CD4-positive, alpha-beta T cell (primary cell): Measurements from ENCODE around the gene ACADS. TPM values are rescaled to one million over a fixed set of nuclear protein-coding genes. Genes with fewer than 3 reads are reported as not detected.

Experiments used
- ATAC-seq: fragments of 200-7000 bp; cut with Tn5 transposase; one replicate; pipeline ENCODE4 v1.10.0; 2022; ENCODE audit warnings: mild to moderate bottlenecking; ENCODE audit not compliant: poor library complexity
- CTCF ChIA-PET: fragments of 350-600 bp; sonication (Branson Sonifier 250); formaldehyde crosslinking; loops from one replicate; lab custom pipeline; 2021; ENCODE audit warnings: antibody characterized with exemption, inconsistent platforms; lab: Charles Lee
- POLR2A ChIA-PET: fragments of 350-600 bp; sonication (Branson Sonifier 250); formaldehyde crosslinking; loops from one replicate; lab custom pipeline; 2021; ENCODE audit warnings: antibody characterized with exemption, inconsistent platforms; lab: Charles Lee
- DNase-seq, 14 experiments: peaks; one replicate each; pipeline ENCODE4 v3.0.0-alpha.2; 2013 to 2020; ENCODE audit warnings: mixed read lengths in 2 of 14
- H3K27ac ChIP-seq, 2 donors: one replicate each; pipeline versions ENCODE4 v1.5.1 to v1.7.0; 2013; ENCODE audit warnings: low read length in 2 of 2, low read depth in 1 of 2, mild to moderate bottlenecking in 1 of 2
- H3K27me3 ChIP-seq, 2 experiments: 1 replicate in 1 of 2; 2 replicates in 1 of 2; pipeline versions ENCODE4 v1.6.1 to v1.7.0; 2013; ENCODE audit warnings: low read length in 2 of 2, control low read depth in 1 of 2, mild to moderate bottlenecking in 1 of 2, moderate library complexity in 1 of 2; ENCODE audit not compliant: insufficient read depth in 2 of 2, control insufficient read depth in 1 of 2
- H3K36me3 ChIP-seq: one replicate; pipeline ENCODE4 v1.6.1; 2013; ENCODE audit warnings: low read length, control low read depth; ENCODE audit not compliant: insufficient read depth
- H3K4me1 ChIP-seq: one replicate; pipeline ENCODE4 v1.6.1; 2013; ENCODE audit warnings: low read length, control low read depth; ENCODE audit not compliant: insufficient read depth
- H3K4me3 ChIP-seq: one replicate; pipeline ENCODE4 v1.5.1; 2013; ENCODE audit warnings: mild to moderate bottlenecking, low read length, moderate library complexity
- H3K9me3 ChIP-seq, 2 experiments: 1 replicate in 1 of 2; 2 replicates in 1 of 2; pipeline versions ENCODE4 v1.6.1 to v1.7.0; 2013; ENCODE audit warnings: low read length in 2 of 2, mild to moderate bottlenecking in 2 of 2, control low read depth in 1 of 2, moderate library complexity in 1 of 2; ENCODE audit not compliant: control insufficient read depth in 1 of 2, insufficient read depth in 1 of 2
- H3K27ac Mint-ChIP-seq: one replicate; pipeline ENCODE4 v1.8.0; 2020; ENCODE audit warnings: mixed read lengths
- H3K27me3 Mint-ChIP-seq: one replicate; pipeline ENCODE4 v1.8.0; 2021; ENCODE audit warnings: mixed read lengths
- H3K36me3 Mint-ChIP-seq: one replicate; pipeline ENCODE4 v1.8.0; 2021; ENCODE audit warnings: low read depth, mixed read lengths
- H3K4me1 Mint-ChIP-seq: one replicate; pipeline ENCODE4 v1.8.0; 2021; ENCODE audit warnings: low read depth, mixed read lengths
- H3K4me3 Mint-ChIP-seq: one replicate; pipeline ENCODE4 v1.8.0; 2020; ENCODE audit warnings: mild to moderate bottlenecking, mixed read lengths
- H3K9me3 Mint-ChIP-seq: one replicate; pipeline ENCODE4 v1.8.0; 2020; ENCODE audit warnings: mixed read lengths
- CTCF ChIP-seq: fragments of 200-600 bp; IDR thresholded peaks from one replicate; pipeline ENCODE4 v1.8.0; 2022; ENCODE audit warnings: antibody characterized with exemption, mild to moderate bottlenecking
- intact Hi-C, 2 experiments: fragments of 100-400 bp; cut with DNase I in 1 of 2; cut with micrococcal nuclease in 1 of 2; formaldehyde crosslinking; loops; one replicate each; pipeline versions ENCODE4 v1.15.1 to v1.9.0; 2023 to 2025; cut with DNase I, micrococcal nuclease
- total RNA-seq, 174 experiments: library from RNA in 2 of 174; stranded (reverse) in 2 of 174; gene quantifications; one replicate each; pipeline ENCODE4 v1.2.3 and lab custom pipeline; 2021 to 2026

ACADS gene
- total RNA-seq, 2 experiments from 2014 or later = 8.9 to 9.2 TPM

DNA sequence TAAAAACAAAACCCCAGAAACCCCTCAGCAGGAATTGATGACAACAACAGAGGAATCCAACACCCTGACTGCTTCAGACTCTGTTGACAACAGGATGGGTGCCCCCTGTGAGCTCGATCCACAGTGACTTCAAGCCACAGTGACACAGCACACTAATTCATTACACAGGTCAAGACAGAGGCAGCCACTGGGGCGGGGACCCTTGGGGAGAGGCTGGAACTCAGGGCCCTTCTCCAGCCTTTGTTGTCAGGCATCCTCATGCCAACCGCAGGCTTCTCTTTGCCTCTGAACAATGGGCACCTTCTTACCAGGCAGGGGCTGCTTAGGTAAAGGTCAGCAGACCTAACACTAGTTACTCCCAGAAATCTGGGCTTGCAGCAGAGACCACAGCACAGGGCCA, 37.6 kb downstream of the ACADS start:
- Mint-ChIP-seq H3K4me1 (peaks cover 31% of the 10 kb centered on the region), H3K36me3 (peaks cover 74% of the 10 kb centered on the region), H3K27me3 (no peaks in the 10 kb centered on the region), H3K27ac (peak overlapping the region; percentile 92), H3K4me3 (no peak overlapping the region), H3K9me3 (no peaks in the 10 kb centered on the region)
- peaks cover 65% of the 10 kb centered on the region for H3K36me3 ChIP-seq
- no peak overlapping the region for H3K4me3 ChIP-seq
- ATAC-seq (no peak), DNase-seq (no peak)
- H3K27ac ChIP-seq = no peak overlapping the region
- ChIA-PET CTCF (no interaction called here), POLR2A (interaction anchor here (0.7 kb wide), 1 partner anchor 439 kb away, joined by 3 read pairs; no protein-coding TSS in a partner anchor)
- intact Hi-C loops = loop anchor here in 1 of 2 experiments (10.0 kb wide), 1 partner anchor 342 kb away; no protein-coding TSS in a partner anchor
- H3K27me3 ChIP-seq = no peaks in the 10 kb centered on the region
- no peaks in the 10 kb centered on the region for H3K9me3 ChIP-seq
- H3K4me1 ChIP-seq = peaks cover 25% of the 10 kb centered on the region
- TF ChIP-seq CTCF = no peak

DNA sequence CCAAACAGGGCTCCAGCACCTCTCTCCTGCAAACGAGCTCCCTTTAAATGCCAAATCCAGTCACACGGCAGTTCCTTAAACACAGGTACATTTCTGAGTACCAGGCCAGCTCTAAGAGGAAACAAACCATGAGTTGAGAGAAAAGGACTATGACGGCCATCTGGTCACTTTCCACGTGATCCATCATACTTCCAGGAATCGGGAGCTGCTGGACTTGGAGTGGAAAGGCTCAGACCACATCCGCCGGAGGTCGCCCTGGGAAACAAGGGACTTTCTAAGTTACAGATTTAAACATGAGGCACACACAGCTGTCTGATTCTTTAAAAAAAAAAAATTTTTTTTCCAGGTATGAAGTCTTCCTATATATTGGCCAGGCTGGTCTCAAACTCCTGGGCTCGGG, 39.2 kb downstream of the ACADS start:
- no peak overlapping the region for H3K4me3 Mint-ChIP-seq
- Histone ChIP-seq H3K4me1 (peaks cover 20% of the 10 kb centered on the region), H3K9me3 (no peaks in the 10 kb centered on the region), H3K27ac (no peak overlapping the region), H3K27me3 (no peaks in the 10 kb centered on the region), H3K36me3 (peaks cover 74% of the 10 kb centered on the region), H3K4me3 (no peak overlapping the region)
- ATAC-seq (no peak), DNase-seq (no peak)
- peaks cover 23% of the 10 kb centered on the region for H3K4me1 Mint-ChIP-seq
- intact Hi-C loops = loop anchor here in 1 of 2 experiments (10.0 kb wide), 1 partner anchor 340 kb away; no protein-coding TSS in a partner anchor
- no peak for TF ChIP-seq CTCF
- CTCF ChIA-PET = no interaction called here
- no peak overlapping the region for H3K27ac Mint-ChIP-seq
- H3K36me3 Mint-ChIP-seq = peaks cover 86% of the 10 kb centered on the region
- H3K9me3 Mint-ChIP-seq = no peaks in the 10 kb centered on the region
- POLR2A ChIA-PET = no interaction called here
- no peaks in the 10 kb centered on the region for H3K27me3 Mint-ChIP-seq

- H3K4me1 ChIP-seq = peaks cover 3% of the 10 kb centered on the region
- H3K36me3 ChIP-seq = peaks cover 76% of the 10 kb centered on the region
- DNase-seq (no peak), ATAC-seq (no peak)
- Mint-ChIP-seq H3K27me3 (no peaks in the 10 kb centered on the region), H3K4me1 (peaks cover 8% of the 10 kb centered on the region), H3K27ac (no peak overlapping the region), H3K9me3 (no peaks in the 10 kb centered on the region), H3K36me3 (peaks cover 93% of the 10 kb centered on the region), H3K4me3 (no peak overlapping the region)
- POLR2A ChIA-PET = no interaction called here
- CTCF ChIA-PET = no interaction called here
- H3K9me3 ChIP-seq = no peaks in the 10 kb centered on the region
- intact Hi-C loops = loop anchor here in 1 of 2 experiments (10.0 kb wide), 1 partner anchor 338 kb away; no protein-coding TSS in a partner anchor
- H3K4me3 ChIP-seq = no peak overlapping the region
- H3K27ac ChIP-seq = no peak overlapping the region
- no peaks in the 10 kb centered on the region for H3K27me3 ChIP-seq
- TF ChIP-seq CTCF = no peak
These were observed 40.9 kb downstream of the ACADS start for GRCh38 chr12:120766566-120766965.
